ENCODE data around the gene IGSF5.

The IGSF5 gene

GRCh38 chr21:39712273-39712672, 32.7 kb upstream of the IGSF5 start:
- DNase-seq (ENCODE audit: insufficient read length, low spot score): no peak
- no peak for TF ChIP-seq CTCF (IDR thresholded peaks at IDR 0.05; ENCODE audit: insufficient read depth, missing control alignments)
- no peak for FAIRE-seq

GRCh38 chr21:39712976-39713375, 32.0 kb upstream of the IGSF5 start:
- TF ChIP-seq CTCF (IDR thresholded peaks at IDR 0.05; ENCODE audit: insufficient read depth, missing control alignments): no peak
- DNase-seq (ENCODE audit: insufficient read length, low spot score): no peak
- FAIRE-seq: no peak

GRCh38 chr21:39713905-39714304, 31.1 kb upstream of the IGSF5 start:
- DNase-seq (ENCODE audit: insufficient read length, low spot score) (no peak), FAIRE-seq (no peak)
- TF ChIP-seq CTCF (IDR thresholded peaks at IDR 0.05; ENCODE audit: insufficient read depth, missing control alignments): no peak

GRCh38 chr21:39714331-39714730, 30.7 kb upstream of the IGSF5 start:
- no peak for TF ChIP-seq CTCF (IDR thresholded peaks at IDR 0.05; ENCODE audit: insufficient read depth, missing control alignments)
- no peak for FAIRE-seq

GRCh38 chr21:39715804-39716397, 29.1 kb upstream of the IGSF5 start:
- no peak for DNase-seq (ENCODE audit: insufficient read length, low spot score)
- peak; percentile 61 for TF ChIP-seq CTCF (IDR thresholded peaks at IDR 0.05; ENCODE audit: insufficient read depth, missing control alignments)
- no peak for FAIRE-seq

More at GRCh38 chr21:39714331-39714730, 30.7 kb upstream of the IGSF5 start:
- DNase-seq (ENCODE audit: insufficient read length, low spot score): no peak

GRCh38 chr21:39720126-39720778, 24.7 kb upstream of the IGSF5 start:
- FAIRE-seq: no peak
- TF ChIP-seq CTCF (IDR thresholded peaks at IDR 0.05; ENCODE audit: insufficient read depth, missing control alignments): no peak
- DNase-seq (ENCODE audit: insufficient read length, low spot score): no peak

GRCh38 chr21:39721885-39722284, 23.1 kb upstream of the IGSF5 start:
- FAIRE-seq (no peak), DNase-seq (ENCODE audit: insufficient read length, low spot score) (no peak)
- TF ChIP-seq CTCF (IDR thresholded peaks at IDR 0.05; ENCODE audit: insufficient read depth, missing control alignments): no peak
